ENCODE data around the gene INTS1.

Gene INTS1

GRCh38 chr7:1422512-1423263 lies 81.5 kb downstream of the INTS1 start:
- no peak for TF ChIP-seq GATA3 (IDR thresholded peaks at IDR 0.05; ENCODE audit: low read depth, low read length)
- no peak for TF ChIP-seq GATA2 (IDR thresholded peaks at IDR 0.05; ENCODE audit: low read depth, low read length)

- TF ChIP-seq GATA3 (IDR thresholded peaks at IDR 0.05; ENCODE audit: low read depth, low read length) (no peak), GATA2 (IDR thresholded peaks at IDR 0.05; ENCODE audit: low read depth, low read length) (no peak)
Measured at GRCh38 chr7:1421946-1422345, 82.2 kb downstream of the INTS1 start.

- no peak for TF ChIP-seq GATA3 (IDR thresholded peaks at IDR 0.05; ENCODE audit: low read depth, low read length)
- no peak for TF ChIP-seq GATA2 (IDR thresholded peaks at IDR 0.05; ENCODE audit: low read depth, low read length)
Measured at GRCh38 chr7:1421020-1421790, 83.0 kb downstream of the INTS1 start.
